ENCODE results near the gene GOLGA3.

Gene GOLGA3

DNA sequence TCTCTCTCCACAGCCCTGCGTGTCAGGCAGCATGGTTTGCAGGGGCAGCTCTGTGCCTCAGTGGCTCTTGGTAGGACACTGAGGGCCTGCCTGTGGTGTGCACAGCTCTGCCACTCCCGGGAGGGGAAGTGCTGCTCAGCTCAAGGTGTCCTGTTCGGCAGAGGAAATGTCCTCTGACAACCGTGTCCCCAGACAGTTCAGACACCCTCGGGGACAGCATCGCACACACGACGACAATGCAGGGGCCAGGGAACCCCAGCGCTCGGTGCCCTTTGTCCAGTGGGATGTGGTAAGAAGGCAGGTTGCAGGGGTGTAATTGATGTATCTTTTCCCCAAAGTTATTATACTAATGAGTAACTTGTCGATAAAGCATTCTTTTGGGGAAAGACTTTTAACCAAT is 81.3 kb downstream of the GOLGA3 start:
- TF ChIP-seq, protein P1, sequence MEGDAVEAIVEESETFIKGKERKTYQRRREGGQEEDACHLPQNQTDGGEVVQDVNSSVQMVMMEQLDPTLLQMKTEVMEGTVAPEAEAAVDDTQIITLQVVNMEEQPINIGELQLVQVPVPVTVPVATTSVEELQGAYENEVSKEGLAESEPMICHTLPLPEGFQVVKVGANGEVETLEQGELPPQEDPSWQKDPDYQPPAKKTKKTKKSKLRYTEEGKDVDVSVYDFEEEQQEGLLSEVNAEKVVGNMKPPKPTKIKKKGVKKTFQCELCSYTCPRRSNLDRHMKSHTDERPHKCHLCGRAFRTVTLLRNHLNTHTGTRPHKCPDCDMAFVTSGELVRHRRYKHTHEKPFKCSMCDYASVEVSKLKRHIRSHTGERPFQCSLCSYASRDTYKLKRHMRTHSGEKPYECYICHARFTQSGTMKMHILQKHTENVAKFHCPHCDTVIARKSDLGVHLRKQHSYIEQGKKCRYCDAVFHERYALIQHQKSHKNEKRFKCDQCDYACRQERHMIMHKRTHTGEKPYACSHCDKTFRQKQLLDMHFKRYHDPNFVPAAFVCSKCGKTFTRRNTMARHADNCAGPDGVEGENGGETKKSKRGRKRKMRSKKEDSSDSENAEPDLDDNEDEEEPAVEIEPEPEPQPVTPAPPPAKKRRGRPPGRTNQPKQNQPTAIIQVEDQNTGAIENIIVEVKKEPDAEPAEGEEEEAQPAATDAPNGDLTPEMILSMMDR (IDR thresholded peaks at IDR 0.05; ENCODE audit: extremely low read depth, missing control alignments), result no peak

DNA sequence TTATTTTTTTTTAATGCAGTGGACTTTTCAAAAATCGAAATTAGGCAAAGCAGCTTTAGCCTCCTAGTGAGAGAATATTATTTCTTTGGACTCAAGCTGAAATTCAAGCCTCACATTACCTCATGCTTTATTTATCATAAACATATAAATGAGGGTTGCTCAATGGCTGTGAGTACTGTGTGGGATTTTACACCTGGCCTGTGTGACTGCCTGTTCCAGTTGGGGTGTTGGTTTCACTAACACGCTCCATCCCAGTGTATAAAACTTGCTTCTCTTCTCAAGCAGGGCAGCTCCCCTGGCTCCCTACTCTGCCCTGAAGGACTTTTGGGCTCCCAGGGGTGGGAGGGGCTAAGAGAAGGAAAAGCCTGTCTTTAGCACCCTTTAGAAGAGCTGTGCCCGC is 82.1 kb downstream of the GOLGA3 start:
- no peak for DNase-seq (ENCODE audit: low spot score)
- TF ChIP-seq, protein P1 (IDR thresholded peaks at IDR 0.05; ENCODE audit: extremely low read depth, missing control alignments), result no peak

More for the DNA sequence above, 81.3 kb downstream of the GOLGA3 start:
- DNase-seq (ENCODE audit: low spot score), result no peak

DNA sequence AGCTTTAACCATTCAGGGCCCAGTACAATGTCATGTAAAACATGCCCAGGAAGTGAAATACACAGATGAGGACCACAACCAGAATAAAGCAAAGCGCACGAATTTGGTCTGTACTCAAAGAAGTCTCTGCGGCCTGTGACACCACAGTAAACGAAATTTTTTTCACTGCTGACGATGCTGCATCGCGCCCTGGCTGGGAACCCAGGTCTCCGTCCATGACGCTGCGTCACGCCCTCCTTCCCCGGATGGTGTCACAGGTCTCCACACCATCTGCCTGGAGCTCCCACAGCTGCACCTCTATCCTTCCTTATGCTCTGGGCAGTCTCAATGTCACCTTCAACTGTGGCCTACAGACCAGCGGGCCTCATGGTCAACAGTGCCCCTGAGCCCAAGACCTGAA is 84.8 kb downstream of the GOLGA3 start:
- TF ChIP-seq, protein P1 (IDR thresholded peaks at IDR 0.05; ENCODE audit: extremely low read depth, missing control alignments), result no peak
- no peak for DNase-seq (ENCODE audit: low spot score)

DNA sequence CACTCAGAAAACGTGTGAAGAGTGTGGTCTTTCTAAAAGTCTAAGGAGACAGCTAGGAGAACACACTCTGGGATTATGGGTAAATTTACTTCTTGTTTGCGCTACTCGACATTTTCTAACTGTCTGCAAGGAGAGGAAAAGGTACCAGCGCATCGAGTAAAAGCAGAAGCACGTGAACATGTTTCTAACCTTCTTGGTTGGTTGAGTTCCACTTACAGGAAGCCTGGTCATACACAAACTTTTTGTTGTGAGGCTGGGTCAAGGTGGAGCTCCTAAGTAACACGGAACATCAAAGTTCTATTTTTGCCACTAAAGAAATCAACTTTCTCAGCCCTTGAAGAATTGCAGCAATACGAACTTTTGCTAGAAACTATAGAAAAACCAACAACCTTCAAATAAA is 87.0 kb downstream of the GOLGA3 start:
- no peak for DNase-seq (ENCODE audit: low spot score)

DNA sequence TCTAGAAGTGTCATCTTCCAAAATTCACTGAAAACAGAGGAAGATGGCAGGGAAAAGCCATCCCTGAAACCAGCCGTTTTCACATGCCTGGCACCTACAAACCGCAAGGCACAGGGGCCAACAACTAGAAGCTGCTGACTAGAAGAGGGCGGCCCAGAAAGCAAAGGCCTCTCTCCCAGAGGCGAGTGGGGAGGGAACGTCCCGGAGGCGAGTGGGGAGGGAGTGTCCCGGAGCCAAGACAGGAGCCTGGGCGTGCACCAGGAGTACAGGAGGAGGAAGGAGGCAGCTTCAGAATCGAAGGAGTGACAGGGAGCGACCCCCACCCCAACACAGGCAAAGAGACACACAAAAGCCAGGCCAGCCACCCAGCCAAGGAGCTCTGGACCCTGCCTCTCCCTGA is 88.0 kb downstream of the GOLGA3 start:
- TF ChIP-seq, protein P1 (IDR thresholded peaks at IDR 0.05; ENCODE audit: extremely low read depth, missing control alignments), result no peak
- no peak for DNase-seq (ENCODE audit: low spot score)

More for the DNA sequence above, 87.0 kb downstream of the GOLGA3 start:
- TF ChIP-seq, protein P1 (IDR thresholded peaks at IDR 0.05; ENCODE audit: extremely low read depth, missing control alignments), result no peak

DNA sequence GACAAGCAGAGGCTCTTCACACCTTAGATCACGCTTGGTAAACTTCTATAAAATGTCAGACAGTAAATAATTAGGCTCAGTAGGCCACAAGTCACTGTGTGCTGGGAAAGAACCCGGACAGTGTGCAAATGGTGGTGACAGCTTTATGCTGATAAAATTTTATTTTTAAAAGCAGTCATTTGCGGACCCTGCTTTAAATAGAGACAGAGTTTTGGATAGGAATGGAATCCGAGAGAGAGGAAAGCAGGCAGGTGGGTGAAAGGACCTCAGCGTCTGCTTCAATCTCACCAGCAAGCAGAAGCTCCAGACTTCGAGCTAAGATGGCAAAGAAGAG is 88.4 kb downstream of the GOLGA3 start:
- TF ChIP-seq, protein P1 (IDR thresholded peaks at IDR 0.05; ENCODE audit: extremely low read depth, missing control alignments), result no peak
- no peak for DNase-seq (ENCODE audit: low spot score)

DNA sequence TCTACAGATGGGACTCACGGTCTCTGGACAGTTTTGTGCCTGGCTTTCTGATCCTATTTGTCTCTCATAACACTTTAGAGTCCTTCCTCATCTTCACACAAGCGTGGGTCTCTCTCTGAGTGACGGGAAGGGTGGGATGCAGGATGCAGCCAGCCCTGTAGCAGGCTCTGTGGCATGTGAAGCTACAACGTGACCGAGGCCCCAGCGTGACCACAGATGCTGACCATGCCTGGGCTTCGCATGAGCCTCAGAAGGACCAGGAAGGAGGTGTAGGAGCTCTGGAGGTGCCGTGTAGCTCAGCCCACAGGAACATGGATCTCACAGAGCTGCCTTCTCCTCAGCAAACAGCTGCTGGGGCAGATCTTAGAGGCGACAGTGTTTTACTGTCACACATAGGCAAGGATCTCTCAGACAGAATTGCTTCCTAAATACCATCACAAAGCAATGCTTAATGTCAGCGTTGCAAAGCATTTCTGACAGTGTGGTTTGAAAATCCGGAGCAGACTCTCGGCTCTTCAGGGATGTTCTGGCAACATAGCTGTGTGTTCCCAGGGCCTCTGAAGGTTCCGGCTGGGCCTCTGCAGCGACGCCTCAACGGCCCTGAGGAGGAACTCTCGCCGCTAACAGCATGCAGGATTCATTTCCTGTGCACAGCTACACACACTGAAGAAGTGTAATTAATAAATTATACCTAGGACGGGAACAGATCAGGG is 88.9 kb downstream of the GOLGA3 start:
- TF ChIP-seq, protein P1 (IDR thresholded peaks at IDR 0.05; ENCODE audit: extremely low read depth, missing control alignments), result no peak
- DNase-seq (ENCODE audit: low spot score), result no peak
